Neural cell (in vitro differentiated cells): ENCODE measurements around the gene PRLHR. TPM values are rescaled to one million over a fixed set of nuclear protein-coding genes. Genes with fewer than 3 reads are reported as not detected.

ENCODE experiments used
- H2AFZ ChIP-seq: fragments of 200-600, 300-800 bp; sonication (generic), shearing (Covaris generic); 2 replicates; pipeline ENCODE4 v1.6.0; 2014; ENCODE audit warnings: low read depth, mild to moderate bottlenecking, antibody characterized with exemption, low read length, moderate library complexity
- H3F3A ChIP-seq: fragments of 200-600 bp; shearing (Covaris generic); 2 replicates; pipeline ENCODE4 v1.6.1; 2016; ENCODE audit warnings: mild to moderate bottlenecking, moderate library complexity, mixed read lengths, antibody characterized with exemption, low read length; ENCODE audit not compliant: insufficient read depth, poor library complexity, severe bottlenecking
- H3K27ac ChIP-seq: fragments of 200-600, 300-800 bp; sonication (generic), shearing (Covaris generic); 2 replicates; pipeline ENCODE4 v1.5.1; 2014; ENCODE audit warnings: mild to moderate bottlenecking, low read length, moderate library complexity
- H3K27me3 ChIP-seq: fragments of 300-800, 200-600 bp; sonication (generic), shearing (Covaris generic); 2 replicates; pipeline ENCODE4 v1.6.0; 2014; ENCODE audit warnings: mild to moderate bottlenecking, low read depth, low read length, moderate library complexity; ENCODE audit not compliant: insufficient read depth
- H3K36me3 ChIP-seq: fragments of 300-800, 200-600 bp; sonication (generic), shearing (Covaris generic); 2 replicates; pipeline ENCODE4 v1.5.1; 2014; ENCODE audit warnings: mild to moderate bottlenecking, antibody characterized with exemption, low read length, moderate library complexity; ENCODE audit not compliant: insufficient read depth
- H3K4me2 ChIP-seq: fragments of 300-800, 200-600 bp; sonication (generic), shearing (Covaris generic); 2 replicates; pipeline ENCODE4 v1.6.0; 2014; ENCODE audit warnings: mild to moderate bottlenecking, low read length
- H3K4me3 ChIP-seq: fragments of 300-800, 200-600 bp; sonication (generic), shearing (Covaris generic); 2 replicates; pipeline ENCODE4 v1.5.1; 2014; ENCODE audit warnings: mild to moderate bottlenecking, low read length, moderate library complexity
- H3K79me2 ChIP-seq: fragments of 200-600 bp; shearing (Covaris generic); replicated peaks from 2 replicates; pipeline ENCODE4 v1.6.0; 2014; ENCODE audit warnings: mild to moderate bottlenecking, low read length, moderate library complexity; ENCODE audit not compliant: insufficient read depth
- H3K9ac ChIP-seq: fragments of 300-800, 200-600 bp; sonication (generic), shearing (Covaris generic); 2 replicates; pipeline ENCODE4 v1.6.1; 2016; ENCODE audit warnings: mild to moderate bottlenecking, low read length, mixed read lengths
- H3K9me2 ChIP-seq: fragments of 200-600 bp; shearing (Covaris generic); 2 replicates; pipeline ENCODE4 v1.6.1; 2016; ENCODE audit warnings: mild to moderate bottlenecking, low read length, mixed read lengths; ENCODE audit not compliant: insufficient read depth
- H3K9me3 ChIP-seq: fragments of 200-600, 300-800 bp; sonication (generic), shearing (Covaris generic); 2 replicates; pipeline ENCODE4 v1.6.1; 2016; ENCODE audit warnings: mild to moderate bottlenecking, mixed run types, low read length, moderate library complexity, mixed read lengths
- H4K20me1 ChIP-seq: fragments of 200-600 bp; shearing (Covaris generic); 2 replicates; pipeline ENCODE4 v1.6.1; 2016; ENCODE audit warnings: mild to moderate bottlenecking, mixed run types; ENCODE audit not compliant: insufficient read depth
- CTCF ChIP-seq: fragments of 450-650 bp; IDR thresholded peaks from 2 replicates; pipeline ENCODE4 v1.5.1; 2014; ENCODE audit warnings: antibody characterized with exemption, mild to moderate bottlenecking, moderate library complexity; ENCODE audit not compliant: poor library complexity, severe bottlenecking
- EP300 ChIP-seq: fragments of 450-650 bp; conservative IDR thresholded peaks from 2 replicates; pipeline ENCODE4 v1.6.1; 2014; ENCODE audit warnings: antibody characterized with exemption, mild to moderate bottlenecking, moderate library complexity; ENCODE audit not compliant: poor library complexity, severe bottlenecking
- EZH2 ChIP-seq: fragments of 200-600, 300-800 bp; shearing (Covaris generic), sonication (generic); IDR thresholded peaks from 2 replicates; pipeline ENCODE4 v1.6.1; 2014; ENCODE audit warnings: antibody characterized with exemption, low read length, borderline replicate concordance, mild to moderate bottlenecking; ENCODE audit not compliant: insufficient read depth, poor library complexity, severe bottlenecking
- MXI1 ChIP-seq: fragments of 450-650 bp; conservative IDR thresholded peaks from 2 replicates; pipeline ENCODE4 v1.6.1; 2014; ENCODE audit warnings: antibody characterized with exemption, mild to moderate bottlenecking; ENCODE audit not compliant: poor library complexity, severe bottlenecking
- POLR2AphosphoS5 ChIP-seq: IDR thresholded peaks from 2 replicates; pipeline ENCODE4 v1.6.1; 2012
- RAD21 ChIP-seq: fragments of 450-650 bp; conservative IDR thresholded peaks from 2 replicates; pipeline ENCODE4 v1.6.1; 2014; ENCODE audit warnings: antibody characterized with exemption, mild to moderate bottlenecking, moderate library complexity
- REST ChIP-seq: IDR thresholded peaks from 2 replicates; pipeline ENCODE4 v1.6.1; 2012; ENCODE audit warnings: borderline replicate concordance
- SMC3 ChIP-seq: fragments of 450-650 bp; conservative IDR thresholded peaks from 2 replicates; pipeline ENCODE4 v1.6.1; 2014; ENCODE audit warnings: antibody characterized with exemption, mild to moderate bottlenecking, moderate library complexity; ENCODE audit not compliant: poor library complexity
- TAF1 ChIP-seq: IDR thresholded peaks from 2 replicates; pipeline ENCODE4 v1.6.1; 2012; ENCODE audit warnings: low read depth
- polyA plus RNA-seq: library from polyadenylated mRNA; depleted of rRNA; stranded (reverse); fragments of >200 nt; gene quantifications from 2 replicates; pipeline ENCODE4 v1.2.3, GENCODE V29; 2014

PRLHR gene
- polyA plus RNA-seq, 1 donor from 2014 or later, result 0.20 TPM

- H2AFZ ChIP-seq, result no peak overlapping the region
- peak overlapping the region; percentile 83 for H3K4me3 ChIP-seq
These were observed 1.1 kb upstream of the PRLHR start for GRCh38 chr10:118596426-118597124.

GRCh38 chr10:118595064-118595420, 406 bp downstream of the PRLHR start:
- Histone ChIP-seq H3K27ac (no peak overlapping the region), H3K79me2 (no peaks in the 10 kb centered on the region), H3F3A (no peaks in the 10 kb centered on the region), H3K4me3 (peak overlapping the region; percentile 83), H3K9me3 (peaks cover 10% of the 10 kb centered on the region), H3K36me3 (no peaks in the 10 kb centered on the region), H3K27me3 (peaks cover 55% of the 10 kb centered on the region), H3K9ac (no peak overlapping the region), H3K4me2 (no peak overlapping the region), H3K9me2 (no peaks in the 10 kb centered on the region), H2AFZ (no peak overlapping the region), H4K20me1 (no peaks in the 10 kb centered on the region)
- TF ChIP-seq EZH2, result no peak
- TF ChIP-seq SMC3, result no peak
- no peak for TF ChIP-seq REST
- no peak for TF ChIP-seq POLR2AphosphoS5
- no peak for TF ChIP-seq RAD21
- TF ChIP-seq MXI1, result no peak

More at GRCh38 chr10:118596426-118597124, 1.1 kb upstream of the PRLHR start:
- Histone ChIP-seq H3K27me3 (peaks cover 55% of the 10 kb centered on the region), H3K27ac (no peak overlapping the region), H3K36me3 (no peaks in the 10 kb centered on the region), H3K79me2 (no peaks in the 10 kb centered on the region), H3K9ac (peak overlapping the region; percentile 55), H4K20me1 (no peaks in the 10 kb centered on the region), H3F3A (no peaks in the 10 kb centered on the region), H3K4me2 (peak overlapping the region; percentile 96), H3K9me3 (peaks cover 10% of the 10 kb centered on the region), H3K9me2 (no peaks in the 10 kb centered on the region)
- TF ChIP-seq EZH2, result no peak
- no peak for TF ChIP-seq POLR2AphosphoS5
- TF ChIP-seq RAD21, result no peak
- TF ChIP-seq TAF1, result no peak
- TF ChIP-seq SMC3, result no peak
- no peak for TF ChIP-seq REST
- TF ChIP-seq EP300, result no peak
- TF ChIP-seq CTCF, result no peak
- TF ChIP-seq MXI1, result no peak
